IPS-18a (cell line): Measurements from ENCODE around the gene PPARA.
A peak's percentile ranks its signal among the peaks of the same experiment; 100 is the strongest.

Experiments used
- H3K27ac ChIP-seq: one replicate; pipeline ENCODE4 v1.5.1; 2013; ENCODE audit warnings: low read length
- H3K27me3 ChIP-seq: one replicate; pipeline ENCODE4 v1.6.1; 2013; ENCODE audit warnings: mild to moderate bottlenecking, low read length; ENCODE audit not compliant: control insufficient read depth, insufficient read depth
- H3K36me3 ChIP-seq: one replicate; pipeline ENCODE4 v1.6.1; 2013; ENCODE audit warnings: low read depth, low read length; ENCODE audit not compliant: control insufficient read depth
- H3K4me1 ChIP-seq: one replicate; pipeline ENCODE4 v1.6.1; 2013; ENCODE audit warnings: low read depth, low read length; ENCODE audit not compliant: control insufficient read depth
- H3K4me3 ChIP-seq: one replicate; pipeline ENCODE4 v1.5.1; 2013; ENCODE audit warnings: low read length
- H3K9ac ChIP-seq: one replicate; pipeline ENCODE4 v1.6.1; 2013; ENCODE audit warnings: mild to moderate bottlenecking, low read length, moderate library complexity
- H3K9me3 ChIP-seq: one replicate; pipeline ENCODE4 v1.6.1; 2013; ENCODE audit warnings: low read depth, low read length; ENCODE audit not compliant: control insufficient read depth

The PPARA gene

DNA sequence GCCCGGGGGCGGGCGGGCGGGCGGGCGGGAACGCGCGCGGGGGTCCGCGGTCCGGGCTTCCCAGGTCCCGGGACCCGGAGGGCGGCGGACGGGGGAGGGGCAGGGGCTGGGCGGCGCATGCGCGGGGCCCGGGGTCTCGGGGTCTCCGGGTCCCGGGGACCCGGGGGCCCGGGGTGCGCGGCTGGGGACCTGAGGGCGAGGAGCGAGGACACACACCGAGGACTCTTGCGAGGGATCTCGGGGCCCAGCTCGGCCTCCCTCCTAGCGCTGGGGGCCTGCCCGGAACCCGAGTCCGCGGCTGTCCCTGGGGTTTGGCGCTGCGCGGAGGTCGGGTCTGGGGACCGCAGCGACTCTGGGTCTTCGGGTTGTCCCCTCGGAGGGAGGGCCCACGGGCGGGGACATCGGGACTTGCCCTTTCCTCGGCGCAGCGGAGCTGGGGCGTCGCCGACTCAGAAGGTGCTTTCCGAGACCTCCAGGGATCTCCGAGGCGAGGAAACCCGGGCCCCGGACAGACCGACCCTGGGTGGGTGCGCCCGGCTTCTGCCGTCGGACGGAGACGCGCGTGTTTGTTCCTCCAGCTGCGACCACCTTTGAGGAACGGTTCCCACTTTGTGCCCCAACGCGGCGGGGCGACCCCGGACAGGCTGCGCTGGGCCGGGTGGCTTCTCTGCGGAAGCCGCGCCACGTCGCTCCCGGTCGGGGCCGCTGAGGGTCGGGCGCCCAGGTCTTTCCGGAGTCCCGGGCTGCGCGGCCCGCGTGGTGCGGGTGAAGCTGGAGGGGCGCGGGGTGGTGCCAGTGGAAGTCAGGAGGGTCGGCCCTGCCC lies 540 bp downstream of the PPARA start:
- Histone ChIP-seq H3K4me3 (peak overlapping the region; percentile 67), H3K36me3 (no peaks in the 10 kb centered on the region), H3K27me3 (peaks cover 57% of the 10 kb centered on the region), H3K9me3 (no peaks in the 10 kb centered on the region), H3K9ac (no peak overlapping the region), H3K4me1 (no peaks in the 10 kb centered on the region), H3K27ac (no peak overlapping the region)

DNA sequence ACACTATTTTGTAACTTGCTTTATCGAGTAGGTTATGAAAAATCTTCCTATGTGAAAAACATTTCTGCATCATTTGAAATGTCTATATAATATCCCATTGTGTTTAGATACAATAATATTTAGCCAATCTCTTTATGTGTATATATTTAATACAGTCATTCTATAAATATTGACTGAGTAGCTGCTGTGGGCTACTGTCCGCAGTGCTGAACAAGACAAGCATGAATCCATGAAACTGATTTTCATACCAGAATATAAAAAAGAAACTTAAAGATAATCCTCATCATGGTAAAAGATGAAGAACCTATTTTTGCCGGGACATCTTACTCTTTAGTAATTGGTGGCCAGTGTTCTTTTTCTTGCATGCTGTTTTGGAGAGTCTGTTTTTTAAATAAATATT lies 3.6 kb downstream of the PPARA start:
- Histone ChIP-seq H3K36me3 (no peaks in the 10 kb centered on the region), H3K27me3 (peaks cover 31% of the 10 kb centered on the region), H3K4me1 (no peaks in the 10 kb centered on the region), H3K4me3 (no peak overlapping the region), H3K9ac (no peak overlapping the region), H3K9me3 (no peaks in the 10 kb centered on the region), H3K27ac (no peak overlapping the region)

DNA sequence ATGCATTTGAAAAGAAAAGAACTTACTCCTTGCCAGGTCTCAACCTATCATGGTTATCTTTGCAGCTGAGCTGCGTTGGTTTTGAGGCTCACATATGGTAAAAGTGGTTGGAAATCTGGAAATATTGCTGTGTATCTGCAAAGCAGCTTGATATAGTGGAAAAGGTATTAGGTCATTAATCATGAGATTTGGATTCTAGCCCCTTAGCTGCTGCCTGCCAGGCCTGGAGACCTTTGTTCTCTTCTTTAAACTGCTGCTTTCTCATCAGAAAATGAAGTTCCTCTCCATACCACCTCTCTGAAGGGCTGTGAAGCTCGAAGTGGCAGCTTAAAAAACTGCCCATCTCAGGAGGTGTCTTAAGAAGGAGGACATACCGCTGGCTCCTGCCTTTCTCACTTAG lies 5.7 kb downstream of the PPARA start:
- no peak overlapping the region for H3K4me3 ChIP-seq
- H3K36me3 ChIP-seq: no peaks in the 10 kb centered on the region
- no peaks in the 10 kb centered on the region for H3K4me1 ChIP-seq
- H3K27me3 ChIP-seq: peaks cover 17% of the 10 kb centered on the region
- H3K9ac ChIP-seq: no peak overlapping the region
- no peaks in the 10 kb centered on the region for H3K9me3 ChIP-seq
- H3K27ac ChIP-seq: no peak overlapping the region

DNA sequence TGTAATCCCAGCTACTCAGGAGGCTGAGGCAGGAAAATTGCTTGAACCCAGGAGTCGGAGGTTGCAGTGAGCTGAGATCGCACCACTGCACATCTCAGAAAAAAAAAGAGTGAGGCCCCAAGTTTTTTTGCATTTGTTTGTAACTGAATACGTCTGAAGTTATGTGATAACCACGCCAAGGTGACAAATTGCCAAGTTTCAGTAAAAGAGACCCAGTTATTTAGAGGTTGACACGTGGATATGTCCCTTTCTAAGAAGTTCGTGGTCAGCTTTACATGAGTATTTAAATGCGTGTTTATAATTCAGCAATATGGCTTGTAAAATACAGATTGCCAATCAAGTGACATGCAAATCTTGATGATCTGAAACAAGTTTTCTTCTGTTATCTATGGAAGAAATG lies 8.0 kb downstream of the PPARA start:
- Histone ChIP-seq H3K4me3 (no peak overlapping the region), H3K9ac (no peak overlapping the region), H3K9me3 (no peaks in the 10 kb centered on the region), H3K27me3 (no peaks in the 10 kb centered on the region), H3K27ac (no peak overlapping the region), H3K4me1 (no peaks in the 10 kb centered on the region), H3K36me3 (no peaks in the 10 kb centered on the region)

- Histone ChIP-seq H3K36me3 (no peaks in the 10 kb centered on the region), H3K4me3 (no peak overlapping the region), H3K4me1 (no peaks in the 10 kb centered on the region), H3K9me3 (no peaks in the 10 kb centered on the region), H3K27me3 (no peaks in the 10 kb centered on the region), H3K27ac (no peak overlapping the region), H3K9ac (no peak overlapping the region)
Observed at GRCh38 chr22:46159212-46159611, 8.9 kb downstream of the PPARA start.

- Histone ChIP-seq H3K4me3 (no peak overlapping the region), H3K27me3 (no peaks in the 10 kb centered on the region), H3K9ac (no peak overlapping the region), H3K9me3 (no peaks in the 10 kb centered on the region), H3K36me3 (no peaks in the 10 kb centered on the region), H3K4me1 (no peaks in the 10 kb centered on the region), H3K27ac (no peak overlapping the region)
Observed at GRCh38 chr22:46159777-46160176, 9.5 kb downstream of the PPARA start.

GRCh38 chr22:46162285-46162684 lies 12.0 kb downstream of the PPARA start:
- no peaks in the 10 kb centered on the region for H3K27me3 ChIP-seq
- no peaks in the 10 kb centered on the region for H3K4me1 ChIP-seq
- no peak overlapping the region for H3K9ac ChIP-seq
- no peak overlapping the region for H3K27ac ChIP-seq
- H3K36me3 ChIP-seq: no peaks in the 10 kb centered on the region
- no peaks in the 10 kb centered on the region for H3K9me3 ChIP-seq
- no peak overlapping the region for H3K4me3 ChIP-seq

DNA sequence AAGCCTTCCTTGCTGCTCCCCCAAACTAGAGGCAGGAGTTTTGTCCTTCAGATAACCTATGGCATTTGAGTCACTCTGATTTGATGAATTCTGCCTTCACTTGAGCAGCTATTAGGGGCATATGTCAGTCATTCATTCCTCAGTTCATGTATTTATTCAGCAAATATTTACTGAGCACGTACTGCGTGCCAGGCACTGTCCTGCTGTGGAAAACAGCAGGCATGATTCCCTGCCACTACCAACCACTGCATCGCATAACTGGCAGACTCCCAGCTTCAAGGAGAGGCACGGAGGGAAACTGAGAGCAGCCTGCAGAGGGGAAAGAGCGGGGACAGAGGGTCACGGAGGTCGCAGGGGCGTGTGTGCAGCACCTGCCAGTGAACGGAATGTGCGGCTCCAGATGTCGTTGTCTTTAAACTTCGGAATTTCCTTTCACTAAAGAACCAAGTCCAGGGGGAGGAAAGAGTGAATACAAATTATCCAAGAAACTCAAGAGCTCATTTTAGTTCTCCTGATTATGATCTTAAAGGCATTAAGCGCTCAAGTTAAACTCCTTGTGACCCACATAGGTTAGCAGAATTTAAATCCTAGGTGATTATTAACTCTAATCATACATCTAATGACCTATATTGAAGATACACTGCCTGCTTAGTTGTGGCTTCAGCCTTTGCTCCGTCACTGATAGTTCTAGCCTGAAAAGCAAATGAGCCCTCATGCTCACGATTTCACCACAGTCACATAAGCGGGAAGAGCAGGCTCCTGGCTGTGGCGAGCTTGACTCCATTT lies 12.6 kb downstream of the PPARA start:
- no peaks in the 10 kb centered on the region for H3K9me3 ChIP-seq
- H3K27me3 ChIP-seq: no peaks in the 10 kb centered on the region
- no peaks in the 10 kb centered on the region for H3K36me3 ChIP-seq
- H3K9ac ChIP-seq: no peak overlapping the region
- no peak overlapping the region for H3K27ac ChIP-seq
- no peak overlapping the region for H3K4me3 ChIP-seq
- H3K4me1 ChIP-seq: no peaks in the 10 kb centered on the region

DNA sequence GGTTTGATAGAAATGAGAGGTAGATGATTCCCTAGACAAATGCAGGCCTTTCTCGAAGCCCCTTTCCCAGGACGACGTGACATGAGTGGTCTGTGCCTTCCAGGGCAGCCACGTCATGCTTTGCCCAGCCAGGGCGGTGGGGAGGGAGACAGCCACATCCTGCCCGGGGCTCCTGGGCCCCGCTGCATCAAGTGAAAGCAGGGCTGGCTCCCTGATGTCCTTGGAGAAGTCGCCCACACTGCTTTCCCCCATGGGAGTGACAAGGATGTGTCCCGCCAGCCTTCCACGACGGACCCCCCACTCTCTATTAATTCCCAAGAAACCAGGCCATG lies 13.2 kb downstream of the PPARA start:
- no peaks in the 10 kb centered on the region for H3K4me1 ChIP-seq
- H3K27ac ChIP-seq: no peak overlapping the region
- H3K27me3 ChIP-seq: no peaks in the 10 kb centered on the region
- no peak overlapping the region for H3K4me3 ChIP-seq
- H3K9me3 ChIP-seq: no peaks in the 10 kb centered on the region
- H3K36me3 ChIP-seq: no peaks in the 10 kb centered on the region
- H3K9ac ChIP-seq: no peak overlapping the region

DNA sequence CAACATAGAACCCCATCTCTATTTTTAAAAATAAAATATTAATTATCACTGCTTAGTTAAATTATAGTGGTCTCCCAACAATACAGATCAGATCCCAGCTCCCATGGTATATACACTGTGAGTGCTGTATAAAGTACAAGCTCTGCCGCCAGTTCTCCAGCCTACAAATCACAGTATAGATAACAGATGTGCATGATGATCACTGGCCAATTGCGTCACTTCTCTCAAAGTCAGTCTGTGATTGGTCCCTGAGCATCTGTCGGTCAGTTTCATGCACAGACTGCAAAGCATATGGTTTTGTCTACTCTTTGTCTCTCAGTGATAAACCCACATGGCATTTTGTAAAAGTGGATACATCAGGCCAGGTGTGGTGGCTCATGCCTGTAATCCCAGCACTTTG lies 15.7 kb downstream of the PPARA start:
- Histone ChIP-seq H3K27me3 (no peaks in the 10 kb centered on the region), H3K4me3 (no peak overlapping the region), H3K27ac (no peak overlapping the region), H3K4me1 (no peaks in the 10 kb centered on the region), H3K9ac (no peak overlapping the region), H3K9me3 (no peaks in the 10 kb centered on the region), H3K36me3 (no peaks in the 10 kb centered on the region)

DNA sequence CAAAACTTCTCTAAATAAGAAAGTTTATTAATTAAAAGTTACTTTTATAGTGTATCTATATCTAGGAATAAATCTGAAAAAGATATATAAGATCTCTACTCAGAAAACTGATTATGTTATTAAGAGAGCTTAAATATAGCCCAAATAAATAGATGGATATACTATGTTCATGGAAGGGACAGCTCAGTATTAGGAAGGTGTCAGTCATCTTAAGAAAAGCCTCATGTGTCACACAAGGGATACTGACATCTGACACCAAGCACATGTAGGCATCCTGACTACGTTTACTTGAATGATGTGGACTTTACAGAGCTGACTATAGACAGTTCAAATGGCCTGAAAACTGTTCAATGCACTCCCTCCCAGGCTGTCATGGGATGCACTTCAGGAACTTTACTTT lies 19.3 kb downstream of the PPARA start:
- Histone ChIP-seq H3K4me1 (no peaks in the 10 kb centered on the region), H3K9ac (no peak overlapping the region), H3K27me3 (no peaks in the 10 kb centered on the region), H3K9me3 (no peaks in the 10 kb centered on the region), H3K4me3 (no peak overlapping the region), H3K36me3 (no peaks in the 10 kb centered on the region), H3K27ac (no peak overlapping the region)

DNA sequence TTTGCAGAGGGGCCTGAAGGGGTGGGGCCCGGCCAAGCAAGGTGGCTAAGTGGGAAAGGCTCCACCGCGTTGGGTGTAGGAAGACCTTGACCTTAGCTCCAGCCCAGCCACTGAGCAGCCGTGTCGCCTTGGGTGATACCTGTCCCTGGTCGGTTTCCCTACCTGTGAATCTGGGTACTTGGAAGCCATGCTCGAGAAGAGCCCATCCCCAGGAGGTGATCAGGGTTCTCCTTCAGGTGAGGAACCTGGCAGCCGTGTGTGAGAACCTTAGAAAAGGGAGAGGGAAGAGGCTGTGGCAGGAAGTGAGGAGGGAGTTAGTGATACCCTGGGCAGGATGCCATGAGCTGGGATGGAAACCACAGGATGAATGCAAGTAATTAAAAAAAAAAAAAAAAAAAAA lies 21.6 kb downstream of the PPARA start:
- no peak overlapping the region for H3K27ac ChIP-seq
- no peaks in the 10 kb centered on the region for H3K27me3 ChIP-seq
- no peaks in the 10 kb centered on the region for H3K4me1 ChIP-seq
- H3K36me3 ChIP-seq: no peaks in the 10 kb centered on the region
- no peaks in the 10 kb centered on the region for H3K9me3 ChIP-seq
- no peak overlapping the region for H3K4me3 ChIP-seq
- H3K9ac ChIP-seq: no peak overlapping the region
